CD4-positive, alpha-beta T cell treated with Interferon alpha-2 for 1 hour (primary cell): ENCODE data around the gene SLC18A2.
"Not testable (repeated sequence)": the region's sequence is repeated elsewhere in the genome, so short reads cannot be mapped to it uniquely, and the experiment has no call there.

Experiments
- DNase-seq, 2 donors: peaks; one replicate each; pipeline ENCODE4 v3.0.0-alpha.2; 2020 to 2022

SLC18A2 gene

GRCh38 chr10:117240621-117241529, at the start of gene SLC18A2:
Gene SLC18A2, plus strand, starts transcription at chr10:117241114. Its CDS starts 580 bp downstream, at chr10:117241694.
- no peak for DNase-seq

GRCh38 chr10:117197189-117197588, 43.7 kb upstream of the SLC18A2 start, which contains the start of gene KCNK18:
Gene KCNK18, plus strand, starts transcription at chr10:117197489. Its CDS starts 0 bp downstream, at chr10:117197489.
- DNase-seq: no peak

- no peak for DNase-seq
Measured at GRCh38 chr10:117198088-117198487, 42.8 kb upstream of the SLC18A2 start.

- DNase-seq: no peak
Measured at GRCh38 chr10:117201826-117202225, 39.1 kb upstream of the SLC18A2 start.

GRCh38 chr10:117204316-117204715, 36.6 kb upstream of the SLC18A2 start:
- no peak for DNase-seq

- DNase-seq: no peak
Measured at GRCh38 chr10:117212176-117212575, 28.7 kb upstream of the SLC18A2 start.

GRCh38 chr10:117214401-117214800, 26.5 kb upstream of the SLC18A2 start:
- no peak for DNase-seq

GRCh38 chr10:117215079-117215478, 25.8 kb upstream of the SLC18A2 start:
- no peak for DNase-seq

GRCh38 chr10:117216028-117216427, 24.9 kb upstream of the SLC18A2 start:
- DNase-seq: no peak

GRCh38 chr10:117216611-117217195, 24.2 kb upstream of the SLC18A2 start:
- peak; percentile 51 to 67 for DNase-seq

- peak in 1 of 2 donors; percentile 17 for DNase-seq
Measured at GRCh38 chr10:117217196-117217761, 23.6 kb upstream of the SLC18A2 start.

GRCh38 chr10:117218654-117219053, 22.3 kb upstream of the SLC18A2 start:
- DNase-seq: no peak

- no peak for DNase-seq
Measured at GRCh38 chr10:117221156-117221711, 19.7 kb upstream of the SLC18A2 start.

GRCh38 chr10:117222552-117222951, 18.4 kb upstream of the SLC18A2 start:
- DNase-seq: no peak

- DNase-seq: no peak
Measured at GRCh38 chr10:117222976-117223692, 17.8 kb upstream of the SLC18A2 start.

GRCh38 chr10:117223693-117224430, 17.1 kb upstream of the SLC18A2 start:
- DNase-seq: no peak

- no peak for DNase-seq
Measured at GRCh38 chr10:117224881-117225280, 16.0 kb upstream of the SLC18A2 start.

GRCh38 chr10:117226813-117227451, 14.0 kb upstream of the SLC18A2 start:
- DNase-seq: no peak

- no peak for DNase-seq
Measured at GRCh38 chr10:117228210-117228609, 12.7 kb upstream of the SLC18A2 start.

- not testable (repeated sequence) for DNase-seq
Measured at GRCh38 chr10:117230107-117230506, 10.8 kb upstream of the SLC18A2 start.

- DNase-seq: peak; percentile 10 to 15
Measured at GRCh38 chr10:117237401-117237991, 3.4 kb upstream of the SLC18A2 start.
